ENCODE results near the gene HTD2.
A peak's percentile ranks its signal among the peaks of the same experiment; 100 is the strongest.

The HTD2 gene

DNA sequence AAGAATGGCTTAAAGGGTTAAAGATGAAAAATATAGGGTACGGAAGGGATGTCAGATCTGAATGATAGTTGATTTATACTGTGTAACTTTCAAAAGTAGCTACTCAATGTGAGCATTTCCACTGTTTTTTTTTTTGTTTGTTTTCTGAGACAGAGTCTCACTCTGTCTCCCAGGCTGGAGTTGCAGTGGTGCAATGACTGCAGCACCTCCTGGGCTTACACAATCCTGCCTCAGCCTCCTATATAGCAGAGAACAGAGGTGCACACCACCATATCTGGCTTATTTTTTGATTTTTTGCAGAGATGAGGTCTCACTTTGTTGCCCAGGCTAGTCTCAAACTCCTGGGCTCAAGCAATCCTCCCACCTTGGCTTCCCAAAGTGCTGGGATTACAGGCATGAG is 16.5 kb downstream of the HTD2 start:
- peaks cover 25% of the 10 kb centered on the region for H3K36me3 ChIP-seq (ENCODE audit: control insufficient read depth, insufficient read depth, low read length)
- no peaks in the 10 kb centered on the region for H3K9me3 ChIP-seq (ENCODE audit: control insufficient read depth, low read length)
- WGBS, 2 experiments (ENCODE audit: insufficient coverage in 2 of 2), result 92 to 100% methylated on average over 1 of the region's 1 CpG
- H3K4me1 ChIP-seq (ENCODE audit: control insufficient read depth, insufficient read depth, low read length, poor library complexity, severe bottlenecking), result peaks cover 6% of the 10 kb centered on the region
- H3K27ac ChIP-seq (ENCODE audit: low read depth, low read length, severe bottlenecking), result no peak overlapping the region
- no peak overlapping the region for H3K4me3 ChIP-seq (ENCODE audit: extremely low read depth, insufficient read depth, low read length, poor library complexity, severe bottlenecking)

DNA sequence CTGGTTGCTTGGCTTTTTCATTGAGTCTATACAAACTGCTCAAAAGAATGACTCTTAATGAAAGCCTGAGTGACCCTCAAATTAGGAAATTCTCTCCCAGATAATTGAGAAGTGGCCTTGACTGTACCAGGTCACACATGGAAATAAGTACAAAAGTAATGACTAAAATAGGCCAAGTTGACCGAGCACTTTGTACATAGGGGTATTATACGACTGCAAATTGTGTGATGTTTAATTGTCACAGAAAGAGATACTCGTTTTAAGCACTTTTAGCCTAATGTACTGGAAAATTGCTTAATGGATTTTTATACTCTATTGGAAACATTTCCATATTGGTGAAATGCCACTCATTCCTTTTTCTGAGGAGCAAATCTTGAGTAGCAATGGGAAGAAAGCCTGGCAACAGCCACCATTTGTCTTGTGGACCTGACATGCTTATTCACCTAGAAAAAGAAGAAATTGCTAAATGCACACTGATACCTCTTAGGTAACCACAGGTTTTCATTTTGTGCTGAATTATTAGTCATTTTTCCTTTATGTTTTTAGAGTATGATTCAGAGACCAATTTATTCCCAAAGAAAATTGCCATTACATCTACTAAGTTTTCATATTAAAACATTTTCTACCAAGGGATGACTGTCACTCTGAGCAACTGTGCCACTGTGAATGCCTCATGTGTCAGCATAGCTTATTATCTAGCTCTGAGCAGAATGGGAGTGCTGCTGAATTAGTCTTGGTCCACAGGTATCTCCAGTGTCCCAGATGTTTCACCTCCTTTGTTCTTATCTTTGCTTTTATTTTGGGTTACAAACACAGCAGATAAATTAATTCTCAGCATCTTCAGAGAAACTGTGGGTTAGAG is 17.4 kb downstream of the HTD2 start:
- Histone ChIP-seq H3K4me3 (ENCODE audit: extremely low read depth, insufficient read depth, low read length, poor library complexity, severe bottlenecking) (no peak overlapping the region), H3K4me1 (ENCODE audit: control insufficient read depth, insufficient read depth, low read length, poor library complexity, severe bottlenecking) (peaks cover 6% of the 10 kb centered on the region), H3K36me3 (ENCODE audit: control insufficient read depth, insufficient read depth, low read length) (peaks cover 15% of the 10 kb centered on the region), H3K27ac (ENCODE audit: low read depth, low read length, severe bottlenecking) (no peak overlapping the region), H3K9me3 (ENCODE audit: control insufficient read depth, low read length) (no peaks in the 10 kb centered on the region)
- 95 to 100% methylated on average over 2 of the region's 3 CpGs for WGBS, 2 experiments (ENCODE audit: insufficient coverage in 2 of 2)

DNA sequence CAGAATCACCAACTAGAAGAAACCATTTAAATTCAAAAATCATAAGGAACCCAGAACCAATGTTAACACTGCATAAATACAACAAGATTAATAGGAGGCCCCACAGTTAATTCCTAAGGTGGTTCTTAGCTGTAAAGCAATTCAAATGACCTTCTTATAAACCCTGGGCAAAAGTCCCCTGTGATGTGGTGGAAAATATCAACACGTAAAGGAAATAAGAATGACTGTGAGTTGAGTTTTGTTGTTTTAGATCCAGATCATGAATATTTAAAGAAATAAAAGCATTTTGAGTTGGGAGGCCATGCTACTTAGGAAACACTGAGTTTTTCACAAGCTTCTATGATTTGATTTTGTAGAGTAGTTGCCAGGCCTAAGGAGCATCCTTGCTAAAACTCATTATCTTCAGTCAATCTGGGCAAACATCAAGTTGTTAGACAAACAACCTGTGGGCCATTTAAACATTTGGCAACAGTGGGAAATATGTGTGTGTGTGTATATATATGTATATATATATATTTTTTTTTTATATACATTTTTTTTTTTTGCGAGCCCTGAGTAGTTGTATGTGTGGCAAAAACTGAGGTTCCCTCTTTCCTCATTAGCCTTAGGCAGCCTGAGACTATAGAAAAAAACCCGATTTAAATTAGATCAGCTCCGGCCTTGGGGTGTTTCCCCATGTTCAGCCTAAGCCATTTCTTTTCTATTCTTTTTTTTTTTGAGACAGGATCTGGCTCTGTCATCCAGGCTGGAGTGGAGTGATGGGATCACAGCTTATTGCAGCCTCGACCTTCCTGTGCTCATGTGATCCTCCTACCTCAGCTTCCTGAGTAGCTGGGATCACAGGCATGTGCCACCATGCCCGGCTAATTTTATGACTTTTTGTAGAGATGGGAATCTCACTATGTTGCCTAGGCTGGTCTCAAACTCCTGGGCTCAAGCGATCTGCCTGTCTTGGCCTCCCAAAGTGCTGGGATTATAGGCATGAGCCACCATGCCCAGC is 18.4 kb downstream of the HTD2 start:
- no peaks in the 10 kb centered on the region for H3K9me3 ChIP-seq (ENCODE audit: control insufficient read depth, low read length)
- no peak overlapping the region for H3K27ac ChIP-seq (ENCODE audit: low read depth, low read length, severe bottlenecking)
- 94 to 95% methylated on average over 4 to 5 of the region's 7 CpGs for WGBS, 2 experiments (ENCODE audit: insufficient coverage in 2 of 2)
- peaks cover 6% of the 10 kb centered on the region for H3K4me1 ChIP-seq (ENCODE audit: control insufficient read depth, insufficient read depth, low read length, poor library complexity, severe bottlenecking)
- H3K4me3 ChIP-seq (ENCODE audit: extremely low read depth, insufficient read depth, low read length, poor library complexity, severe bottlenecking), result no peak overlapping the region
- H3K36me3 ChIP-seq (ENCODE audit: control insufficient read depth, insufficient read depth, low read length), result peaks cover 6% of the 10 kb centered on the region

DNA sequence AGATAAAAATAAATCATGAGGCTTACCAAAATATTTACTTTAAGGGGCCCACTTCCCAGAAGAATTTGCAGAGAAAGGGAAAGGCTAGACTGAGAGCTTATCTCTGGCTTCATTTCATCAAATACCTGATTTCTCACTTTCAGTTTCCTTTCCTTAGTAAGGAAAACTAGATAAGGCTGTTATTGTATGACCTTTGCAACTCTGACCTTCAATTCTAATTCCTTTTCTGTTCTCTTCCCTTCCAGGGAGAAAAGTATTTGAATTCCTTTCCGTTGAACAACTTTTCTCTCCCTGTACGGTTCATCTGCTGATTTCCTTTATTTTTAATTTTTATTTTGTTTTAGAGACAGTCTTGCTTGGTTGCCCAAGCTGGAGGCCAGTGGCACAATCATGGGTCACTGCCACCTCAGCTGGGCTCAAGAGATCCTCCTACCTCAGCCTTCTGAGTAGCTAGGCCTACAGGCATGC is 19.2 kb downstream of the HTD2 start:
- H3K9me3 ChIP-seq (ENCODE audit: control insufficient read depth, low read length), result no peaks in the 10 kb centered on the region
- no CpG with 5 or more reads among the region's 2 CpGs for WGBS, 2 experiments (ENCODE audit: insufficient coverage in 2 of 2)
- peaks cover 3% of the 10 kb centered on the region for H3K36me3 ChIP-seq (ENCODE audit: control insufficient read depth, insufficient read depth, low read length)
- H3K4me1 ChIP-seq (ENCODE audit: control insufficient read depth, insufficient read depth, low read length, poor library complexity, severe bottlenecking), result peaks cover 6% of the 10 kb centered on the region
- H3K27ac ChIP-seq (ENCODE audit: low read depth, low read length, severe bottlenecking), result no peak overlapping the region
- H3K4me3 ChIP-seq (ENCODE audit: extremely low read depth, insufficient read depth, low read length, poor library complexity, severe bottlenecking), result no peak overlapping the region

DNA sequence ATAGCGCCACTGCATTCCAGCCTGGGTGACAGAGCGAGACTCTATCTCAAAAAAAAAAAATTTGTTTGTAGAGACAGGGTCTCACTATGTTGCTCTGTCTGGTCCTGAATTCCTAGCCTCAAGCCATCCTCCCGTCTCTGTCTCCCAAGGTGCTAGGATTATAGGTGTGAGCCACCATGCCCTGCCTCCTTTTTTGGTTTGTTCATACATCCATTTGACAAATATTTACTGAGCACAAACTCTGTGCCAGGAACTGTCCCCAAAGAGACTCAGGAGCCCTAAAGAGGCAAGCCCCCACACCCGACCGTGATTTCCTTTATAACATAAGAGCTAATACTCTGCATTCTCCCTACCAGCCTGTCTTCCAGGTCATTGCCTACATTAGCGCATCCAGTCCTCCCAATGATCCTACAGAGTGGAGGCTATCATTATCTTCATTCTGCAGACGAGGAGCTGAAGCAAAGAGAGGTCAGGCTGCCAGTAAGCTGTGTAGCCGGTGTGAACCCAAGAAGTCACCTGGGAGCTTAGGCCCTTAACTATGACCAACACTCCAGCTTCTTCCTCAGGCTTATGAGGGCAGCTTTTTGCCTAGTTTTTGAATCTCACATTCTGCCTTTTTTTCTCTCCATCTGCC is 20.1 kb downstream of the HTD2 start:
- no peaks in the 10 kb centered on the region for H3K9me3 ChIP-seq (ENCODE audit: control insufficient read depth, low read length)
- no peak overlapping the region for H3K4me3 ChIP-seq (ENCODE audit: extremely low read depth, insufficient read depth, low read length, poor library complexity, severe bottlenecking)
- H3K4me1 ChIP-seq (ENCODE audit: control insufficient read depth, insufficient read depth, low read length, poor library complexity, severe bottlenecking), result peaks cover 6% of the 10 kb centered on the region
- H3K27ac ChIP-seq (ENCODE audit: low read depth, low read length, severe bottlenecking), result no peak overlapping the region
- no peaks in the 10 kb centered on the region for H3K36me3 ChIP-seq (ENCODE audit: control insufficient read depth, insufficient read depth, low read length)
- 81 to 96% methylated on average over 5 of the region's 8 CpGs for WGBS, 2 experiments (ENCODE audit: insufficient coverage in 2 of 2)

DNA sequence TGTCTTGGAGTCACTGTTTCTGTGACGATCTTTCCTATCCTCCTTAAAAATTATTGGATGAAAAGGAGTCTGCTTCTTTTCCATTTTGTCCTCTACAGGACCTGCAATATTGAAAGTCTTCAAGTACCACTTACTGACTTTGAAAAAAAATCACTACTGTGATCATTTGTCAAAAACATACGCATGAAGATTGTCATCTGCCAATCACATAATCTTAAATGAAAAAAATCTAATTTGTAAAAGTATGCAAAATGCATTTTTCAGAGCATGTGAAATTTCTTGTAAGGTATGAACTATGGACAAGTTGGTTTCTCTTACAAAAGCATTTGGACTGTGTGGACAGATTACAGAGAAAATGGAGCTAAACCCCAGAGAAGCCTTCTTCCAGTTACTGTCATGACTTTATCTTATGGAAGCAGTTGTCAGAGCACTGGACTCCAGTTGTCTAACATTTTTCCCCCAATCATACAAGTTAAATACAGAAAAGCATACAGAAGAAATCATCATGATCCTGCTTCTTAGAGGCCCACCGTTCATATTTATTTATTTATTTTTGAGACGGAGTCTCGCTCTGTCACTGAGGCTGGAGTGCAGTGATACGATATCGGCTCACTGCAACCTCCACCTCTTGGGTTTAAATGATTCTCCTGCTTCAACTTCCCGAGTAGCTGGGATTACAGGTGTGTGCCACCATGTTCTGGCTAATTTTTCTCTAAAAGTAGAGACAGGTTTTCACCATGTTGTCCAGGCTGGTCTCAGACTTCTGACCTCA is 23.0 kb downstream of the HTD2 start:
- Histone ChIP-seq H3K9me3 (ENCODE audit: control insufficient read depth, low read length) (no peaks in the 10 kb centered on the region), H3K36me3 (ENCODE audit: control insufficient read depth, insufficient read depth, low read length) (no peaks in the 10 kb centered on the region), H3K4me3 (ENCODE audit: extremely low read depth, insufficient read depth, low read length, poor library complexity, severe bottlenecking) (no peak overlapping the region), H3K4me1 (ENCODE audit: control insufficient read depth, insufficient read depth, low read length, poor library complexity, severe bottlenecking) (peaks cover 11% of the 10 kb centered on the region), H3K27ac (ENCODE audit: low read depth, low read length, severe bottlenecking) (no peak overlapping the region)
- 92 to 93% methylated on average over 3 to 7 of the region's 8 CpGs for WGBS, 2 experiments (ENCODE audit: insufficient coverage in 2 of 2)

DNA sequence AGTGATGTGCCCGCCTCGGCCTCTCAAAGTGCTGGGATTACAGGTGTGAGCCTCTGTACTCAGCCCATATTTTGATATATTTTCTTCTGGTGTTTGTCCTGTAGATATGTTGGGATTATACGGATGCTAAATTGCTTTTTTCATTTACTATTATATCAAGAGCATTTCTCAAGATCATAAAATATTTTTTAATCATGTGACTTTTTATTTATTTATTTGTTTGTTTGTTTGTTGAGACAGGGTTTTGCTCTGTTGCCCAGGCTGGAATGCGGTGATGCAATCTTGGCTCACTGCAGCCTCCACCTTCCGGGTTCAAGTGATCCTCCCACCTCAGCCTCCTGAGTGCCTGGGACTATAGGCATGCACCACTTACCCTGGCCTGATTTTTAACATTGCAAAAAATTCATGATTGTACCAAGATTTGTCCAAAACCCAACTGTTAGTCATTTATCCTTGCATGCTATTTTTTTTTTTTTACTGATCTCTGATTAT is 23.6 kb downstream of the HTD2 start:
- 90 to 95% methylated on average over 2 to 3 of the region's 5 CpGs for WGBS, 2 experiments (ENCODE audit: insufficient coverage in 2 of 2)
- Histone ChIP-seq H3K27ac (ENCODE audit: low read depth, low read length, severe bottlenecking) (no peak overlapping the region), H3K4me3 (ENCODE audit: extremely low read depth, insufficient read depth, low read length, poor library complexity, severe bottlenecking) (no peak overlapping the region), H3K4me1 (ENCODE audit: control insufficient read depth, insufficient read depth, low read length, poor library complexity, severe bottlenecking) (peaks cover 14% of the 10 kb centered on the region), H3K36me3 (ENCODE audit: control insufficient read depth, insufficient read depth, low read length) (no peaks in the 10 kb centered on the region), H3K9me3 (ENCODE audit: control insufficient read depth, low read length) (no peaks in the 10 kb centered on the region)

DNA sequence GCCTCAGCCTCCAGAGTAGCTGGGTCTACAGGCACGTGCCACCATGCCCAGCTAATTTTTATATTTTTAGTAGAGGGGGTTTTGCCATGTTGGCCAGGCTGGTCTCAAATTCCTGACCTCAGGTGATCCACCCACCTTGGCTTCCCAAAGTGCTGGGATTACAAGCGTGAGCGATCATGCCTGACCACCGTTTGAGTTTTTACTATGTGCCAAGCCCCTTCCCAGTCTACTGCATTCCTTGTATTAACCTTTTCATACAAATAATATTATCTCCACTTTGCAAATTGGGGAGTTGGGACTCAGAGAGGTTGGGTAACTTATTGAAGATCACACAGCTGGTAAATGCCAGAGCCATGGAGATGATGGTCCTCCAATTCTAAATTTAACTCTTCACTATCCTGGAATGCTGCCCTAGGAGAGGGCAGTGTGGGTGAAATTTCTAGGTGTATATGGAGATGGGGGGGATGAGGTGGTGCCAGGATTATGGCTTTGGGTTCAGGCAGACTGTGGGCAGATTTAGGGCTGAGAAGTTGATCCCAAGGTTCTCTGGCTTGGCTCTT is 25.4 kb downstream of the HTD2 start:
- no peaks in the 10 kb centered on the region for H3K36me3 ChIP-seq (ENCODE audit: control insufficient read depth, insufficient read depth, low read length)
- no peak overlapping the region for H3K4me3 ChIP-seq (ENCODE audit: extremely low read depth, insufficient read depth, low read length, poor library complexity, severe bottlenecking)
- peaks cover 19% of the 10 kb centered on the region for H3K4me1 ChIP-seq (ENCODE audit: control insufficient read depth, insufficient read depth, low read length, poor library complexity, severe bottlenecking)
- H3K27ac ChIP-seq (ENCODE audit: low read depth, low read length, severe bottlenecking), result no peak overlapping the region
- H3K9me3 ChIP-seq (ENCODE audit: control insufficient read depth, low read length), result no peaks in the 10 kb centered on the region
- whole genome bisulfite sequencing, 2 experiments (ENCODE audit: insufficient coverage in 2 of 2), result 92 to 100% methylated on average over 3 to 4 of the region's 4 CpGs

DNA sequence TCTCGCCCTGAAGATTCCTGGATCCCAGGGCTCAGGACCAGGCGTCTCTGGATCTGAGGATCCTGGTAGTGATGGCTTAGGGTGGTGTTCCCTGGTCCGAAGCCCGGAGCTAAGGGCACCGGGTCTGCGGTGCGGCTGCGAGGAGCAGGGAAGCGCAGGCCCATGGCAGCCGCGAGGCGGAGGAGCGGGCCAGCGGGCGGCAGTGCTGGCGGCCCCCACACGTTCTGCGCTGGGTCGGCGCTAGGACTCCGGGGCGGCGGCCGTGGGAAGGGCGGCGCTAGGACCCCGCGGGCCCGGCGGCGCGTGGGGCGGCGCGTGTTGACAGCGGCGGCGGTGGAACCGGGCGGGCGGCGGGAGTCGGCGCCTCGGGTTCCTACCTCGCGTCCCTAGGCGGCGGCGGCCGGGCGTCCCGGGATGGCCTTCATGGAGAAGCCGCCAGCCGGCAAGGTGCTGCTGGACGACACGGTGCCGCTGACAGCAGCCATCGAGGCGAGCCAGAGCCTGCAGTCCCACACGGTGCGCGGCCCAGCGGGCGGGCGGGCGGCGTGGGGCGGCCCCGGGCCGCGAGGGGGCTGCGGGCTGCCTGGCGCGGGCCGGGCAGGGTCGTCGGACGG is 26.4 kb downstream of the HTD2 start, which contains the start of gene PXK:
Gene PXK (plus strand): TSS at position 318 of the 614 bp plus-strand sequence. CDS start 97 bp downstream, at position 415.
- H3K27ac ChIP-seq (ENCODE audit: low read depth, low read length, severe bottlenecking), result peak within 1 kb of the TSS; percentile 36

More for the DNA sequence above, 26.4 kb downstream of the HTD2 start, which contains the start of gene PXK:
- 2% methylated on average over 42 to 62 of the region's 79 CpGs for WGBS, 2 experiments (ENCODE audit: insufficient coverage in 2 of 2)
- Histone ChIP-seq H3K36me3 (ENCODE audit: control insufficient read depth, insufficient read depth, low read length) (no peaks in the 10 kb centered on the region), H3K4me3 (ENCODE audit: extremely low read depth, insufficient read depth, low read length, poor library complexity, severe bottlenecking) (peak within 1 kb of the TSS; percentile 70), H3K9me3 (ENCODE audit: control insufficient read depth, low read length) (no peaks in the 10 kb centered on the region), H3K4me1 (ENCODE audit: control insufficient read depth, insufficient read depth, low read length, poor library complexity, severe bottlenecking) (peaks cover 19% of the 10 kb centered on the region)
